ENCODE results near the gene ASPG. TPM values are rescaled to one million over a fixed set of nuclear protein-coding genes. Genes with fewer than 3 reads are reported as not detected.

ASPG gene
- total RNA-seq, 2 experiments from 2014 or later, result not detected

DNA sequence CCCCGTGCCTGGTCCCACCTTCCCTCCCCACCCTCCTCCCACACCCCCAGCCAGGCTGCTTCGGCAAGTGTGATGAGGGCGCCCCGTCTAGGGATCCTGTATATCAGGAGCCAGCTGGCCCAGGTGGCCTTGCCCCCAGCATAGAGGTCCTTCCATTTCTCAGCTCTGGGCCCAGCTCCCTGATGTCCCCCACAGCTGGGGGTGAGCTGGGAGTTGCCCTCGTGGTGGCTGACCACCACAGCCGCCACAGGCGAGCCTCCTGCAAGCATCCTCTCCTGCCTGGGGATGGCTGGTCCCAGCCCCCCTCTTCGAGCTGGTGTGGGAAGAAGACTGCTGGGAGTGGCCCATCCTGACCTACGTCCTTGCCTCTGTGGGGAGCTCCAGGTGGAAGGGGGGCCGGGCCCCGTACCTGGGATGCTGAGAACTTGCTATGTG lies 7.4 kb downstream of the ASPG start:
- Mint-ChIP-seq H3K4me3 (no peak overlapping the region), H3K9me3 (no peaks in the 10 kb centered on the region), H3K36me3 (ENCODE audit: low read depth) (no peaks in the 10 kb centered on the region), H3K27me3 (peaks cover 4% of the 10 kb centered on the region), H3K4me1 (ENCODE audit: low read depth) (peaks cover 5% of the 10 kb centered on the region), H3K27ac (no peak overlapping the region)
- no peak overlapping the region for H3K27ac ChIP-seq (ENCODE audit: low read depth in 1 of 2, low read length in 2 of 2)
- ATAC-seq (ENCODE audit: poor library complexity) (no peak), DNase-seq (no peak)
- TF ChIP-seq, protein P1, sequence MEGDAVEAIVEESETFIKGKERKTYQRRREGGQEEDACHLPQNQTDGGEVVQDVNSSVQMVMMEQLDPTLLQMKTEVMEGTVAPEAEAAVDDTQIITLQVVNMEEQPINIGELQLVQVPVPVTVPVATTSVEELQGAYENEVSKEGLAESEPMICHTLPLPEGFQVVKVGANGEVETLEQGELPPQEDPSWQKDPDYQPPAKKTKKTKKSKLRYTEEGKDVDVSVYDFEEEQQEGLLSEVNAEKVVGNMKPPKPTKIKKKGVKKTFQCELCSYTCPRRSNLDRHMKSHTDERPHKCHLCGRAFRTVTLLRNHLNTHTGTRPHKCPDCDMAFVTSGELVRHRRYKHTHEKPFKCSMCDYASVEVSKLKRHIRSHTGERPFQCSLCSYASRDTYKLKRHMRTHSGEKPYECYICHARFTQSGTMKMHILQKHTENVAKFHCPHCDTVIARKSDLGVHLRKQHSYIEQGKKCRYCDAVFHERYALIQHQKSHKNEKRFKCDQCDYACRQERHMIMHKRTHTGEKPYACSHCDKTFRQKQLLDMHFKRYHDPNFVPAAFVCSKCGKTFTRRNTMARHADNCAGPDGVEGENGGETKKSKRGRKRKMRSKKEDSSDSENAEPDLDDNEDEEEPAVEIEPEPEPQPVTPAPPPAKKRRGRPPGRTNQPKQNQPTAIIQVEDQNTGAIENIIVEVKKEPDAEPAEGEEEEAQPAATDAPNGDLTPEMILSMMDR (IDR thresholded peaks at IDR 0.05), result no peak
- ChIA-PET CTCF (interaction anchor here (1.5 kb wide), 1 partner anchor 15 kb away, joined by 4 read pairs; no protein-coding TSS in a partner anchor), POLR2A (no interaction called here)
- intact Hi-C loops (cut with DNase I, micrococcal nuclease), result loop anchor here (5.0 kb wide), 2 partner anchors 469 to 544 kb away; no protein-coding TSS in a partner anchor
- H3K4me3 ChIP-seq (ENCODE audit: low read length), result no peak overlapping the region
- peaks cover 11% of the 10 kb centered on the region for H3K4me1 ChIP-seq (ENCODE audit: insufficient read depth, low read length)
- no peaks in the 10 kb centered on the region for H3K36me3 ChIP-seq (ENCODE audit: insufficient read depth, low read length)
- no peaks in the 10 kb centered on the region for H3K9me3 ChIP-seq (ENCODE audit: control insufficient read depth in 1 of 2, insufficient read depth in 1 of 2, low read length in 2 of 2)
- no peaks in the 10 kb centered on the region for H3K27me3 ChIP-seq (ENCODE audit: control insufficient read depth in 1 of 2, insufficient read depth in 2 of 2, low read length in 2 of 2)

DNA sequence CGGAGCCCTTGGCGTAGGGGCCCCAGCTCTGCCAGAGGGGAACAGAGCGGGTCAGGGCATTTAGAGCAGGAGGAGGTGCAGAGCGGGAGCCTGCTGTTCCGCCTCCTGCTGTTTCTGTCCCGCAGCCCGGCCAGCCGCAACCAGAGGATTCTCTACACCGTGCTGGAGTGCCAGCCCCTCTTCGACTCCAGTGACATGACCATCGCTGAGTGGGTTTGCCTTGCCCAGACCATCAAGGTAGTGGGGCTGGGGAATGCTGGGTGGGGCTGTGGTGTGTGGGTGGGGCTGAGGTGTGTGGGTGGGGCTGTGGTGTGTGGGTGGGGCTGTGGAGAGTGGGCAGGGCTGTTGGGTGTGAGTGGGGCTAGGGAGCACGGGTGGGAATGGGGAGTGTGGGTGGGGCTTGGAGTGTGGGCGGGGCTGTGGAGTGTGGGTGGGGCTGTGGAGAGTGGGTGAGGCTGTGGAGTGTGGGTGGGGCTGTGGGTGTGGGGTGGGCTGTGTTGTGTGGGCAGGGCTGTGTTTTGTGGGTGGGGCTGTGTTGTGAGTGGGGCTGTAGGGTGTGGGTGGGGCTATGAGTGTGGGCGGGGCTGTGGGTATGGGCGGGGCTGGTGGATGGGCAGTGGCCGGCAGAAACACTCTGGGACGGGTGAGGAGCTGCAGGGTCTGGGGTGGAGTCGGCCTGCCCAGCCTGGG lies 8.0 kb downstream of the ASPG start:
- peaks cover 5% of the 10 kb centered on the region for H3K4me1 Mint-ChIP-seq (ENCODE audit: low read depth)
- no peaks in the 10 kb centered on the region for H3K27me3 ChIP-seq (ENCODE audit: control insufficient read depth in 1 of 2, insufficient read depth in 2 of 2, low read length in 2 of 2)
- H3K27me3 Mint-ChIP-seq, result peaks cover 4% of the 10 kb centered on the region
- no peak overlapping the region for H3K27ac ChIP-seq (ENCODE audit: low read depth in 1 of 2, low read length in 2 of 2)
- no peaks in the 10 kb centered on the region for H3K9me3 Mint-ChIP-seq
- intact Hi-C loops (cut with DNase I, micrococcal nuclease), result loop anchor here (5.0 kb wide), 2 partner anchors 469 to 544 kb away; no protein-coding TSS in a partner anchor
- DNase-seq (peak in 2 of 14 experiments; percentile 31 to 62), ATAC-seq (ENCODE audit: poor library complexity) (peak; percentile 40)
- ChIA-PET POLR2A (no interaction called here), CTCF (interaction anchor here (1.5 to 3.1 kb wide), 3 partner anchors 15 to 471 kb away, joined by 4 to 13 read pairs (median 4); no protein-coding TSS in a partner anchor)
- peaks cover 11% of the 10 kb centered on the region for H3K4me1 ChIP-seq (ENCODE audit: insufficient read depth, low read length)
- H3K36me3 Mint-ChIP-seq (ENCODE audit: low read depth), result no peaks in the 10 kb centered on the region
- H3K4me3 Mint-ChIP-seq, result no peak overlapping the region
- no peak overlapping the region for H3K27ac Mint-ChIP-seq
- no peak overlapping the region for H3K4me3 ChIP-seq (ENCODE audit: low read length)
- TF ChIP-seq, protein P1 (IDR thresholded peaks at IDR 0.05), result no peak
- no peaks in the 10 kb centered on the region for H3K36me3 ChIP-seq (ENCODE audit: insufficient read depth, low read length)
- H3K9me3 ChIP-seq (ENCODE audit: control insufficient read depth in 1 of 2, insufficient read depth in 1 of 2, low read length in 2 of 2), result no peaks in the 10 kb centered on the region

DNA sequence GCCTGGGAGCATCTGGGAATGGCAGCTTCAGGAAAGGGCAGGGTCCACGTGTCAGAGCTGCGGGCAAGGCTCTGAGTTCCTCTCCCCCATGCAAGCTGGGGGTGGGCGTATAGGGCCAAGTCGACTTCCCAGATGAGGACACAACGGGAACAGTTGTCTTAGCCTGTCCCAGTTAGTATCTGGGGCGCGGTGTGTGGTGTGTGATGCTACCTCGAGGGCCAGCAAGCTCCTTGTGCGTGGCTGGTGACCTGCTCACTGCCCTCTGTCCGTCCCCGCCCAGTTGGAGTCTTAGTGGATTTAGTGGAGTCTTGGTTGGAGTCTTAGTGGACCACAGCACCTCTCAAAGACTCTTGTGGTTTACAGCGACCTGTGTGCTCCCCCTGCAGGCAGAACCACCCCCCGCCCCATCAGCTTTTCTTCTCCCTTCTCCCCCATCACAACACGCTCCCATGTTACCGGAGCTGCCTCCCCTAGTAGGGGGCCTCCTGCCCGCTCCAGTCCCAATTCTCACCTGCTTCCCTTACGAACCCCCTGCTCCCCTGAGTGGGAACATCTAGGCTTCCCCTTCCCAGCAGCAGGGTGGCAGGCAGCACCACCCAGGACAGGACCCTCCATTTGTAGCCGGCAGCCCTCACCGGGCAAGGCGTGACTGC lies 8.7 kb downstream of the ASPG start:
- H3K36me3 ChIP-seq (ENCODE audit: insufficient read depth, low read length), result no peaks in the 10 kb centered on the region
- ATAC-seq (ENCODE audit: poor library complexity) (no peak), DNase-seq (peak in 1 of 14 experiments; percentile 11)
- no peaks in the 10 kb centered on the region for H3K9me3 ChIP-seq (ENCODE audit: control insufficient read depth in 1 of 2, insufficient read depth in 1 of 2, low read length in 2 of 2)
- TF ChIP-seq, protein P1 (IDR thresholded peaks at IDR 0.05), result no peak
- H3K27ac ChIP-seq (ENCODE audit: low read depth in 1 of 2, low read length in 2 of 2), result no peak overlapping the region
- no peaks in the 10 kb centered on the region for H3K27me3 ChIP-seq (ENCODE audit: control insufficient read depth in 1 of 2, insufficient read depth in 2 of 2, low read length in 2 of 2)
- Mint-ChIP-seq H3K4me3 (no peak overlapping the region), H3K4me1 (ENCODE audit: low read depth) (peaks cover 5% of the 10 kb centered on the region), H3K36me3 (ENCODE audit: low read depth) (no peaks in the 10 kb centered on the region), H3K27me3 (peaks cover 4% of the 10 kb centered on the region), H3K9me3 (no peaks in the 10 kb centered on the region), H3K27ac (no peak overlapping the region)
- intact Hi-C loops (cut with DNase I, micrococcal nuclease), result loop anchor here (5.0 kb wide), 2 partner anchors 468 to 543 kb away; no protein-coding TSS in a partner anchor
- CTCF ChIA-PET, result interaction anchor here (1.5 to 3.1 kb wide), 2 partner anchors 16 to 470 kb away, joined by 4 to 13 read pairs; no protein-coding TSS in a partner anchor
- H3K4me3 ChIP-seq (ENCODE audit: low read length), result no peak overlapping the region
- POLR2A ChIA-PET, result no interaction called here
- H3K4me1 ChIP-seq (ENCODE audit: insufficient read depth, low read length), result peaks cover 11% of the 10 kb centered on the region

Measured in CD4-positive, alpha-beta T cell (primary cell).